Breast epithelium (tissue), 3 donors: ENCODE results near the gene A4GALT.

Experiments
- POLR2A ChIP-seq: fragments of 450-650 bp; IDR thresholded peaks from one replicate; pipeline ENCODE4 v1.6.1; 2016; ENCODE audit warnings: antibody characterized with exemption, mild to moderate bottlenecking, moderate library complexity
- POLR2AphosphoS5 ChIP-seq, 3 donors: sonication (generic); formaldehyde crosslinking; IDR thresholded peaks; one replicate each; pipeline ENCODE4 v1.6.1; 2017; ENCODE audit warnings: antibody characterized with exemption in 3 of 3

DNA sequence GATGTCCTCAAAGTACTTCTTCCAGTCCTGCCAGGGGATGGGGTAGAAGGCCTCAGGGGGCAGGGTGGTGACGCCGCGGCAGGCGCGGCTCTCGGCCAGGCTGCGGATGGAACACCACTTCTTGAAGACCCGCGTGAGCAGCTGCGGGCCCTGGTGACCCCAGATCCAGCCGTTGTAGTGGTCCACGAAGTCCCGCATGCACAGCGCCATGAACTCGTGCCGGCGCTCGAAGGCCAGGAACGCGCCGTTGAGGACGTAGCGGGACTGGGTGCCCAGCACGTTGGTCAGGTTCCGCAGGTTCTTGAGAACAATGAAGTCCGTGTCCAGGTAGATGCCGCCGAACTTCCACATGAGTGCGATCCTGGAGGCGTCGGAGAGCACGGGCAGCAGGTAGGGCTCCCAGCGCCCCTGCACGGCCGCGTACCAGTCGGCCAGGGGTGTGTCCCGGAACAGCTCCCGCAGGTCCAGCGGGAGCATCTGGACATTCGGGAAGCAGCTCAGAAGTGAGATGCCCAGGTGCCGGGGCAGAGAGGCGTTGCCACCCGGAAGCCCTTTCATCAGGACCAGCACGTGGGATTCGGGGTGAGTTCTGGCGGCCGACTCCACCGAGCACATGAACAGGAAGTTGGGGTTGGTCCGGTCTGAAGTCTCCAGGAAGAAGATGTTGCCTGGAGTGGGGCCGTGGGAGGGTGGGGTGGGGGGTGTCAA, 27.5 kb downstream of the A4GALT start:
- TF ChIP-seq POLR2A = no peak
- TF ChIP-seq POLR2AphosphoS5 (IDR thresholded peaks at IDR 0.05) = no peak
